SK-N-SH (cell line): ENCODE data around the gene UNC93A. TPM values are rescaled to one million over a fixed set of nuclear protein-coding genes. Genes with fewer than 3 reads are reported as not detected.
"Not testable (repeated sequence)": the region's sequence is repeated elsewhere in the genome, so short reads cannot be mapped to it uniquely, and the experiment has no call there.

ENCODE experiments used
- CTCF ChIA-PET: fragments of 300-600, 350-600 bp; formaldehyde crosslinking; extraction: SDS; loops from one replicate; lab custom pipeline; 2021; lab: Yijun Ruan, JAX
- POLR2A ChIA-PET: fragments of 350-600 bp; sonication (Branson Sonifier 250); formaldehyde crosslinking; extraction: SDS; loops from one replicate; lab custom pipeline; 2020; ENCODE audit warnings: antibody characterized with exemption, inconsistent platforms; lab: Yijun Ruan, JAX
- DNase-seq: peaks from one replicate; pipeline ENCODE4 v3.0.0; 2012
- H2AFZ ChIP-seq: fragments of 200-600 bp; sonication (generic); 2 replicates; pipeline ENCODE4 v1.8.1; 2016; ENCODE audit warnings: antibody characterized with exemption, mild to moderate bottlenecking, low read depth
- H3F3A ChIP-seq: fragments of 200-600 bp; sonication (generic); replicated peaks from 2 replicates; pipeline ENCODE3; 2016; ENCODE audit warnings: antibody characterized with exemption, mild to moderate bottlenecking; ENCODE audit not compliant: insufficient read depth
- H3K27ac ChIP-seq, 2 experiments: fragments of 200-500 bp in 1 of 2; fragments of 200-600 bp in 1 of 2; sonication (Bioruptor generic) in 1 of 2; sonication (generic), shearing (Covaris generic) in 1 of 2; 2 replicates each; pipeline versions ENCODE4 v1.5.1 to v1.6.1; 2014 to 2016; ENCODE audit warnings: low read depth in 2 of 2, inconsistent platforms in 1 of 2, low read length in 1 of 2, mild to moderate bottlenecking in 1 of 2, mixed read lengths in 1 of 2
- H3K27me3 ChIP-seq: fragments of 200-600 bp; sonication (generic), shearing (Covaris generic); 2 replicates; pipeline ENCODE4 v1.6.1; 2016; ENCODE audit warnings: mixed run types; ENCODE audit not compliant: insufficient read depth
- H3K36me3 ChIP-seq, 2 experiments: fragments of 200-500 bp in 1 of 2; fragments of 200-600 bp in 1 of 2; sonication (Bioruptor generic) in 1 of 2; sonication (generic) in 1 of 2; replicated peaks in 1 of 2; 2 replicates each; pipeline versions ENCODE3 to v1.5.1; 2014 to 2016; ENCODE audit warnings: low read length in 1 of 2, mild to moderate bottlenecking in 1 of 2; ENCODE audit not compliant: insufficient read depth in 2 of 2, control insufficient read depth in 1 of 2
- H3K4me1 ChIP-seq, 2 experiments: fragments of 200-500 bp in 1 of 2; fragments of 200-600 bp in 1 of 2; sonication (Bioruptor generic) in 1 of 2; sonication (generic), shearing (Covaris generic) in 1 of 2; 2 replicates each; pipeline versions ENCODE4 v1.5.1 to v1.6.1; 2014 to 2016; ENCODE audit warnings: low read depth in 1 of 2, low read length in 1 of 2, mixed run types in 1 of 2; ENCODE audit not compliant: insufficient read depth in 2 of 2, control insufficient read depth in 1 of 2
- H3K4me2 ChIP-seq: fragments of 200-600 bp; sonication (generic), shearing (Covaris generic); 2 replicates; pipeline ENCODE4 v1.6.1; 2017; ENCODE audit warnings: mixed run types
- H3K4me3 ChIP-seq, 2 experiments: fragments of 200-500 bp in 1 of 2; fragments of 200-600 bp in 1 of 2; sonication (Bioruptor generic) in 1 of 2; sonication (generic), shearing (Covaris generic) in 1 of 2; 2 replicates each; pipeline versions ENCODE4 v1.5.1 to v1.8.1; 2014 to 2016; ENCODE audit warnings: low read depth in 2 of 2, inconsistent platforms in 1 of 2, low read length in 1 of 2, mild to moderate bottlenecking in 1 of 2, mixed read lengths in 1 of 2, moderate library complexity in 1 of 2
- H3K79me2 ChIP-seq: fragments of 200-600 bp; sonication (generic); 2 replicates; pipeline ENCODE4 v1.8.1; 2017; ENCODE audit warnings: mild to moderate bottlenecking; ENCODE audit not compliant: insufficient read depth
- H3K9ac ChIP-seq: fragments of 200-600 bp; sonication (generic); 2 replicates; pipeline ENCODE4 v1.6.1; 2017; ENCODE audit warnings: mixed run types
- H3K9me2 ChIP-seq: fragments of 200-600 bp; sonication (generic); 2 replicates; pipeline ENCODE4 v1.6.1; 2017; ENCODE audit warnings: mixed run types
- H3K9me3 ChIP-seq: fragments of 200-600 bp; sonication (generic); 2 replicates; pipeline ENCODE4 v1.6.1; 2017; ENCODE audit warnings: mixed run types, mild to moderate bottlenecking, moderate library complexity
- H4K20me1 ChIP-seq: fragments of 200-600 bp; sonication (generic); 2 replicates; pipeline ENCODE4 v1.6.1; 2017; ENCODE audit warnings: mild to moderate bottlenecking, mixed run types; ENCODE audit not compliant: insufficient read depth
- CHD2 ChIP-seq: fragments of 150-350 bp; IDR thresholded peaks from 2 replicates; pipeline ENCODE4 v1.6.1; 2018; ENCODE audit warnings: low read length; ENCODE audit not compliant: partially characterized antibody
- CTCF ChIP-seq: fragments of 200-600 bp; sonication (generic); IDR thresholded peaks from 2 replicates; pipeline ENCODE4 v1.6.1; 2017; ENCODE audit warnings: antibody characterized with exemption, mild to moderate bottlenecking, moderate library complexity
- ELF1 ChIP-seq: IDR thresholded peaks from 2 replicates; pipeline ENCODE4 v1.4.0; 2012
- EP300 ChIP-seq, 2 experiments: IDR thresholded peaks; 2 replicates each; pipeline versions ENCODE4 v1.4.0 to v1.6.1; 2012; ENCODE audit warnings: borderline replicate concordance in 1 of 2, low read depth in 1 of 2, low read length in 1 of 2
- FOSL2 ChIP-seq: IDR thresholded peaks from 2 replicates; pipeline ENCODE4 v1.4.0; 2012; ENCODE audit warnings: low read depth, mild to moderate bottlenecking, moderate library complexity, borderline replicate concordance
- FOXJ3 ChIP-seq: sonication (generic); formaldehyde crosslinking; IDR thresholded peaks from 2 replicates; pipeline ENCODE4 v1.5.1; 2020; ENCODE audit warnings: mild to moderate bottlenecking, missing genetic modification reagents
- FOXM1 ChIP-seq: IDR thresholded peaks from 2 replicates; pipeline ENCODE4 v1.4.0; 2012; ENCODE audit warnings: low read depth, mild to moderate bottlenecking
- GABPA ChIP-seq: IDR thresholded peaks from 2 replicates; pipeline ENCODE4 v1.4.0; 2012; ENCODE audit warnings: low read depth, mild to moderate bottlenecking
- GATA2 ChIP-seq: sonication (generic); formaldehyde crosslinking; IDR thresholded peaks from 2 replicates; pipeline ENCODE4 v1.5.0; 2020; ENCODE audit warnings: mild to moderate bottlenecking, missing genetic modification reagents
- JUND ChIP-seq: IDR thresholded peaks from 2 replicates; pipeline ENCODE4 v1.4.0; 2012
- MAX ChIP-seq: IDR thresholded peaks from 2 replicates; pipeline ENCODE4 v1.4.0; 2012; ENCODE audit warnings: low read depth
- MEF2A ChIP-seq: IDR thresholded peaks from 2 replicates; pipeline ENCODE4 v1.4.0; 2012; ENCODE audit warnings: low read depth, borderline replicate concordance
- RAD21 ChIP-seq: IDR thresholded peaks from 2 replicates; pipeline ENCODE4 v1.6.1; 2012; ENCODE audit warnings: mild to moderate bottlenecking, low read length
- RCOR1 ChIP-seq: fragments of 150-350 bp; IDR thresholded peaks from 2 replicates; pipeline ENCODE4 v1.6.1; 2017; ENCODE audit warnings: antibody characterized with exemption, low read length
- RFX5 ChIP-seq: IDR thresholded peaks from 2 replicates; pipeline ENCODE4 v1.6.1; 2012; ENCODE audit warnings: mild to moderate bottlenecking, improper control_type of control experiment, low read length
- RXRA ChIP-seq: IDR thresholded peaks from 2 replicates; pipeline ENCODE4 v1.4.0; 2012; ENCODE audit warnings: low read depth, mild to moderate bottlenecking, borderline replicate concordance
- USF1 ChIP-seq: IDR thresholded peaks from 2 replicates; pipeline ENCODE4 v1.4.0; 2012; ENCODE audit warnings: low read depth, borderline replicate concordance
- YY1 ChIP-seq: IDR thresholded peaks from 2 replicates; pipeline ENCODE4 v1.4.0; 2012; ENCODE audit warnings: low read depth, mild to moderate bottlenecking
- WGBS: methylation state at CpG from one replicate; pipeline ENCODE4 v1.1.6; 2017; ENCODE audit warnings: low lambda C conversion rate; 5-methylcytosine and 5-hydroxymethylcytosine counted together
- polyA plus RNA-seq, 3 experiments: library from polyadenylated mRNA; depleted of rRNA; stranded (reverse); fragments of >200 nt; gene quantifications; 2 replicates each; pipeline ENCODE4 v1.2.3, GENCODE V29; 2012
- TF ChIP-seq, protein P1 (sequence below): fragments of 150-350 bp; IDR thresholded peaks from 2 replicates; pipeline ENCODE4 v1.6.1; 2017; ENCODE audit warnings: antibody characterized with exemption, low read length, low read depth, borderline replicate concordance

Gene UNC93A
- polyA plus RNA-seq, 1 of the 3 experiments (the other 2 are of a cell fraction) = not detected

- CTCF ChIA-PET = no interaction called here
- H3K9me2 ChIP-seq = no peaks in the 10 kb centered on the region
- H3K4me3 ChIP-seq = no peak overlapping the region
- WGBS = 89% methylated on average over 10 of the region's 11 CpGs
- TF ChIP-seq GABPA (no peak), GATA2 (CRISPR knock-in tag) (no peak), RAD21 (no peak)
- peaks cover 0 to 5% of the 10 kb centered on the region in 2 experiments; a peak in 1 of 4 replicates for H3K4me1 ChIP-seq
- H3K4me2 ChIP-seq = no peak overlapping the region
- no peak overlapping the region for H2AFZ ChIP-seq
- H3F3A ChIP-seq = no peaks in the 10 kb centered on the region
- H4K20me1 ChIP-seq = no peaks in the 10 kb centered on the region
- no peaks in the 10 kb centered on the region for H3K36me3 ChIP-seq
- POLR2A ChIA-PET = no interaction called here
- no peak for DNase-seq
- no peaks in the 10 kb centered on the region for H3K9me3 ChIP-seq
- H3K27me3 ChIP-seq = no peaks in the 10 kb centered on the region
- H3K9ac ChIP-seq = no peak overlapping the region
- no peaks in the 10 kb centered on the region for H3K79me2 ChIP-seq
- H3K27ac ChIP-seq = no peak overlapping the region
Observed at GRCh38 chr6:167314180-167314821, 23.2 kb downstream of the UNC93A start.

- H3K36me3 ChIP-seq = no peaks in the 10 kb centered on the region
- no peaks in the 10 kb centered on the region for H4K20me1 ChIP-seq
- H3K27ac ChIP-seq = no peak overlapping the region
- CTCF ChIA-PET = interaction anchor here (1.5 kb wide), 1 partner anchor 34 kb away, joined by 7 read pairs; no protein-coding TSS in a partner anchor
- H3K27me3 ChIP-seq = no peaks in the 10 kb centered on the region
- POLR2A ChIA-PET = no interaction called here
- H3F3A ChIP-seq = no peaks in the 10 kb centered on the region
- no peak overlapping the region for H3K4me2 ChIP-seq
- no peak overlapping the region for H2AFZ ChIP-seq
- no peaks in the 10 kb centered on the region for H3K79me2 ChIP-seq
- no peaks in the 10 kb centered on the region; a peak in 1 of 4 replicates for H3K4me1 ChIP-seq
- H3K9me2 ChIP-seq = no peaks in the 10 kb centered on the region
- TF ChIP-seq RFX5 = no peak
- TF ChIP-seq USF1 = no peak
- TF ChIP-seq MEF2A = no peak
- TF ChIP-seq CHD2 = no peak
- TF ChIP-seq YY1 = no peak
- TF ChIP-seq GATA2 (CRISPR knock-in tag) = no peak
- TF ChIP-seq FOSL2 = no peak
- no peak for TF ChIP-seq EP300 (IDR thresholded peaks at IDR 0.05; ENCODE audit: borderline replicate concordance in 1 of 2, low read depth in 1 of 2, low read length in 1 of 2)
- no peak for TF ChIP-seq RXRA
- no peak for TF ChIP-seq FOXJ3 (CRISPR knock-in tag)
- no peak for TF ChIP-seq CTCF
- TF ChIP-seq ELF1 = no peak
- TF ChIP-seq, protein P1, sequence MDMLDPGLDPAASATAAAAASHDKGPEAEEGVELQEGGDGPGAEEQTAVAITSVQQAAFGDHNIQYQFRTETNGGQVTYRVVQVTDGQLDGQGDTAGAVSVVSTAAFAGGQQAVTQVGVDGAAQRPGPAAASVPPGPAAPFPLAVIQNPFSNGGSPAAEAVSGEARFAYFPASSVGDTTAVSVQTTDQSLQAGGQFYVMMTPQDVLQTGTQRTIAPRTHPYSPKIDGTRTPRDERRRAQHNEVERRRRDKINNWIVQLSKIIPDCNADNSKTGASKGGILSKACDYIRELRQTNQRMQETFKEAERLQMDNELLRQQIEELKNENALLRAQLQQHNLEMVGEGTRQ = no peak
- TF ChIP-seq FOXM1 = no peak
- no peak for TF ChIP-seq MAX
- TF ChIP-seq RCOR1 = no peak
- no peak for TF ChIP-seq JUND
- no peak overlapping the region for H3K4me3 ChIP-seq
- H3K9ac ChIP-seq = no peak overlapping the region
- no peak for DNase-seq
- H3K9me3 ChIP-seq = no peaks in the 10 kb centered on the region
- 90% methylated on average over 9 of the region's 9 CpGs for WGBS
Observed at GRCh38 chr6:167317172-167317571, 26.1 kb downstream of the UNC93A start.

- H3F3A ChIP-seq, H3K9me3 ChIP-seq, CTCF ChIA-PET, H3K9ac ChIP-seq, H3K9me2 ChIP-seq, DNase-seq, H3K4me1 ChIP-seq, H3K27ac ChIP-seq, H3K4me2 ChIP-seq, H2AFZ ChIP-seq, H4K20me1 ChIP-seq, H3K79me2 ChIP-seq, H3K27me3 ChIP-seq, POLR2A ChIA-PET, H3K36me3 ChIP-seq, H3K4me3 ChIP-seq: not testable (repeated sequence)
- WGBS = 21% methylated on average over 5 of the region's 10 CpGs
Observed at GRCh38 chr6:167318354-167318753, 27.2 kb downstream of the UNC93A start.
